HEK293 (cell line): ENCODE results near the gene RTN4IP1.

Experiments used
- CTCF ChIA-PET: fragments of 350-600 bp; formaldehyde crosslinking; extraction: SDS; loops from one replicate; lab custom pipeline; 2021; ENCODE audit warnings: antibody characterized with exemption; lab: Yijun Ruan, JAX
- POLR2A ChIA-PET: fragments of 300-600 bp; formaldehyde crosslinking; extraction: SDS; loops from one replicate; lab custom pipeline; 2020; ENCODE audit warnings: antibody characterized with exemption, inconsistent platforms; lab: Yijun Ruan, JAX
- H3K27ac ChIP-seq: fragments of 200-500 bp; sonication (Bioruptor generic); 2 replicates; pipeline ENCODE4 v1.5.1; 2014; ENCODE audit warnings: low read depth, low read length, control low read depth, inconsistent platforms; ENCODE audit errors: extremely low read depth
- H3K36me3 ChIP-seq, 2 experiments: fragments of 200-500 bp in 1 of 2; sonication (Bioruptor generic) in 1 of 2; 1 replicate in 1 of 2; 2 replicates in 1 of 2; pipeline ENCODE4 v1.5.1; 2014 to 2017; ENCODE audit warnings: inconsistent platforms in 2 of 2, low read length in 2 of 2; ENCODE audit not compliant: control insufficient read depth in 2 of 2, insufficient read depth in 1 of 2
- H3K4me1 ChIP-seq: fragments of 200-500 bp; sonication (Bioruptor generic); 2 replicates; pipeline ENCODE4 v1.5.1; 2014; ENCODE audit warnings: mild to moderate bottlenecking, low read length, inconsistent platforms; ENCODE audit not compliant: control insufficient read depth, insufficient read depth
- H3K4me3 ChIP-seq: 2 replicates; pipeline ENCODE4 v1.5.1; 2011; ENCODE audit warnings: low read depth, mild to moderate bottlenecking, control low read depth, low read length, moderate library complexity
- H3K9me3 ChIP-seq: fragments of 200-500 bp; sonication (Bioruptor generic); 2 replicates; pipeline ENCODE4 v1.5.1; 2014; ENCODE audit warnings: low read depth, low read length, inconsistent platforms; ENCODE audit not compliant: control insufficient read depth, insufficient read depth
- GFI1B ChIP-seq: fragments of 450-650 bp; formaldehyde crosslinking; IDR thresholded peaks from 2 replicates; pipeline ENCODE4 v1.5.1; 2016; ENCODE audit warnings: missing biosample characterization, missing genetic modification characterization
- IKZF3 ChIP-seq: fragments of 450-650 bp; IDR thresholded peaks from 2 replicates; pipeline ENCODE4 v1.5.0; 2018; ENCODE audit warnings: missing biosample characterization, mild to moderate bottlenecking, missing genetic modification characterization, moderate library complexity
- SP2 ChIP-seq: fragments of 450-650 bp; formaldehyde crosslinking; IDR thresholded peaks from 2 replicates; pipeline ENCODE4 v1.5.1; 2016; ENCODE audit warnings: missing biosample characterization, missing genetic modification characterization
- YY2 ChIP-seq: fragments of 450-650 bp; formaldehyde crosslinking; IDR thresholded peaks from 2 replicates; pipeline ENCODE4 v1.5.1; 2016; ENCODE audit warnings: missing biosample characterization, missing genetic modification characterization
- ZBTB1 ChIP-seq: fragments of 450-650 bp; formaldehyde crosslinking; IDR thresholded peaks from 2 replicates; pipeline ENCODE4 v1.5.1; 2016; ENCODE audit warnings: missing biosample characterization, missing genetic modification characterization
- ZBTB20 ChIP-seq: fragments of 450-650 bp; formaldehyde crosslinking; IDR thresholded peaks from 2 replicates; pipeline ENCODE4 v1.5.1; 2016; ENCODE audit warnings: missing biosample characterization, missing genetic modification characterization
- ZBTB21 ChIP-seq: fragments of 450-650 bp; formaldehyde crosslinking; IDR thresholded peaks from 2 replicates; pipeline ENCODE4 v1.5.1; 2017; ENCODE audit warnings: missing biosample characterization, missing genetic modification characterization
- ZBTB26 ChIP-seq: fragments of 450-650 bp; formaldehyde crosslinking; optimal IDR thresholded peaks from 2 replicates; pipeline ENCODE3; 2016; ENCODE audit warnings: missing biosample characterization, mild to moderate bottlenecking, missing genetic modification characterization
- ZFP37 ChIP-seq: fragments of 450-650 bp; formaldehyde crosslinking; IDR thresholded peaks from 2 replicates; pipeline ENCODE4 v1.5.1; 2016; ENCODE audit warnings: missing biosample characterization, missing genetic modification characterization
- ZNF140 ChIP-seq: fragments of 450-650 bp; formaldehyde crosslinking; IDR thresholded peaks from 2 replicates; pipeline ENCODE4 v1.5.1; 2016; ENCODE audit warnings: missing biosample characterization, missing genetic modification characterization
- ZNF19 ChIP-seq: fragments of 450-650 bp; formaldehyde crosslinking; IDR thresholded peaks from 2 replicates; pipeline ENCODE4; 2016; ENCODE audit warnings: missing biosample characterization, missing genetic modification characterization, low read depth
- ZNF211 ChIP-seq: fragments of 450-650 bp; formaldehyde crosslinking; IDR thresholded peaks from 2 replicates; pipeline ENCODE4 v1.5.1; 2016; ENCODE audit warnings: low read depth, missing biosample characterization, missing genetic modification characterization
- ZNF221 ChIP-seq: fragments of 450-650 bp; formaldehyde crosslinking; IDR thresholded peaks from 2 replicates; pipeline ENCODE4 v1.5.1; 2017; ENCODE audit warnings: missing biosample characterization, missing genetic modification characterization, borderline replicate concordance
- ZNF223 ChIP-seq: fragments of 450-650 bp; formaldehyde crosslinking; IDR thresholded peaks from 2 replicates; pipeline ENCODE4 v1.5.1; 2016; ENCODE audit warnings: missing biosample characterization, missing genetic modification characterization
- ZNF239 ChIP-seq: fragments of 450-650 bp; formaldehyde crosslinking; IDR thresholded peaks from 2 replicates; pipeline ENCODE4 v1.5.1; 2016; ENCODE audit warnings: missing biosample characterization, missing genetic modification characterization
- ZNF335 ChIP-seq: fragments of 450-650 bp; formaldehyde crosslinking; conservative IDR thresholded peaks from 2 replicates; pipeline ENCODE4 v1.5.1; 2016; ENCODE audit warnings: missing biosample characterization, missing genetic modification characterization
- ZNF341 ChIP-seq: fragments of 450-650 bp; formaldehyde crosslinking; IDR thresholded peaks from 2 replicates; pipeline ENCODE4; 2016; ENCODE audit warnings: low read depth, missing biosample characterization, missing genetic modification characterization
- ZNF518A ChIP-seq: fragments of 450-650 bp; formaldehyde crosslinking; conservative IDR thresholded peaks from 2 replicates; pipeline ENCODE4 v1.5.1; 2016; ENCODE audit warnings: low read depth, missing biosample characterization, missing genetic modification characterization
- ZNF548 ChIP-seq: fragments of 450-650 bp; formaldehyde crosslinking; IDR thresholded peaks from 2 replicates; pipeline ENCODE4 v1.5.1; 2016; ENCODE audit warnings: missing biosample characterization, missing genetic modification characterization
- ZNF560 ChIP-seq: fragments of 450-650 bp; formaldehyde crosslinking; IDR thresholded peaks from 2 replicates; pipeline ENCODE4 v1.5.1; 2017; ENCODE audit warnings: missing biosample characterization, missing genetic modification characterization, borderline replicate concordance
- ZNF571 ChIP-seq: fragments of 450-650 bp; formaldehyde crosslinking; IDR thresholded peaks from 2 replicates; pipeline ENCODE4 v1.5.0; 2017; ENCODE audit warnings: missing biosample characterization, missing genetic modification characterization
- ZNF624 ChIP-seq: fragments of 450-650 bp; formaldehyde crosslinking; IDR thresholded peaks from 2 replicates; pipeline ENCODE4 v1.5.1; 2017; ENCODE audit warnings: missing biosample characterization, missing genetic modification characterization
- ZNF654 ChIP-seq: fragments of 450-650 bp; formaldehyde crosslinking; IDR thresholded peaks from 2 replicates; pipeline ENCODE4 v1.5.1; 2016; ENCODE audit warnings: low read depth, missing biosample characterization, missing genetic modification characterization
- ZNF692 ChIP-seq: fragments of 450-650 bp; formaldehyde crosslinking; IDR thresholded peaks from 2 replicates; pipeline ENCODE4 v1.5.1; 2016; ENCODE audit warnings: missing biosample characterization, missing genetic modification characterization
- ZNF777 ChIP-seq: fragments of 450-650 bp; formaldehyde crosslinking; IDR thresholded peaks from 2 replicates; pipeline ENCODE4 v1.5.1; 2017; ENCODE audit warnings: missing biosample characterization, missing genetic modification characterization, borderline replicate concordance
- ZSCAN18 ChIP-seq: fragments of 450-650 bp; formaldehyde crosslinking; IDR thresholded peaks from 2 replicates; pipeline ENCODE4 v1.5.1; 2016; ENCODE audit warnings: missing biosample characterization, missing genetic modification characterization
- ZSCAN4 ChIP-seq: fragments of 450-650 bp; formaldehyde crosslinking; IDR thresholded peaks from 2 replicates; pipeline ENCODE4 v1.5.1; 2017; ENCODE audit warnings: missing biosample characterization, missing genetic modification characterization

The RTN4IP1 gene

GRCh38 chr6:106529438-106529837 lies 99.9 kb downstream of the RTN4IP1 start:
- Histone ChIP-seq H3K27ac (no peak overlapping the region), H3K9me3 (no peaks in the 10 kb centered on the region), H3K4me3 (no peak overlapping the region), H3K36me3 (no peaks in the 10 kb centered on the region), H3K4me1 (peaks cover 7% of the 10 kb centered on the region)
- no peak for TF ChIP-seq ZNF341
- TF ChIP-seq ZNF692 (tag by site-specific recombination) = no peak
- TF ChIP-seq ZNF223 (tag by site-specific recombination) = no peak
- TF ChIP-seq ZNF654 = no peak
- no peak for TF ChIP-seq ZNF624 (tag by site-specific recombination)
- no peak for TF ChIP-seq YY2 (tag by site-specific recombination)
- TF ChIP-seq ZNF560 (tag by site-specific recombination) = no peak
- TF ChIP-seq ZNF335 (tag by site-specific recombination) = no peak
- no peak for TF ChIP-seq ZBTB21 (tag by site-specific recombination)
- TF ChIP-seq ZSCAN4 = no peak
- no peak for TF ChIP-seq ZFP37
- no peak for TF ChIP-seq ZNF777 (tag by site-specific recombination)
- no peak for TF ChIP-seq ZBTB26 (tag by site-specific recombination)
- no peak for TF ChIP-seq ZNF239 (tag by site-specific recombination)
- TF ChIP-seq IKZF3 (tag by site-specific recombination) = no peak
- TF ChIP-seq ZNF221 = no peak
- no peak for TF ChIP-seq ZNF19 (tag by site-specific recombination)
- no peak for TF ChIP-seq SP2
- no peak for TF ChIP-seq ZNF518A
- ChIA-PET CTCF (interaction anchor here (0.7 kb wide), 1 partner anchor 222 kb away, joined by 3 read pairs; no protein-coding TSS in a partner anchor), POLR2A (no interaction called here)

- Histone ChIP-seq H3K9me3 (no peaks in the 10 kb centered on the region), H3K36me3 (no peaks in the 10 kb centered on the region), H3K4me3 (no peak overlapping the region), H3K4me1 (peaks cover 7% of the 10 kb centered on the region), H3K27ac (no peak overlapping the region)
- ChIA-PET POLR2A (no interaction called here), CTCF (no interaction called here)
- no peak for TF ChIP-seq ZSCAN18 (tag by site-specific recombination)
- no peak for TF ChIP-seq ZNF548 (tag by site-specific recombination)
- no peak for TF ChIP-seq ZBTB1
- TF ChIP-seq ZNF692 (tag by site-specific recombination) = no peak
- no peak for TF ChIP-seq ZBTB21 (tag by site-specific recombination)
- no peak for TF ChIP-seq GFI1B (tag by site-specific recombination)
- no peak for TF ChIP-seq ZNF140 (tag by site-specific recombination)
- TF ChIP-seq ZNF211 (tag by site-specific recombination) = no peak
- TF ChIP-seq ZBTB20 (tag by site-specific recombination) = no peak
- no peak for TF ChIP-seq ZNF571
Measured at GRCh38 chr6:106528521-106528920, 100.8 kb downstream of the RTN4IP1 start.
